A549 treated with AZD9567 at 1 μM for 4 hours (cell line): ENCODE data around the gene CTSS. TPM values are rescaled to one million over a fixed set of nuclear protein-coding genes. Genes with fewer than 3 reads are reported as not detected.

ENCODE experiments used
- total RNA-seq: library from RNA; stranded (reverse); fragments of 200-300 nt; extraction: Qiagen RNA extraction; gene quantifications from 5 replicates; pipeline ENCODE4 v1.2.3, GENCODE V29; 2022; ENCODE audit not compliant: insufficient read depth

Gene CTSS
- 10.5 to 16.4 TPM (median 15.7 TPM) in 5 replicates for total RNA-seq

GRCh38 chr1:150765296-150765976 is at the start of gene CTSS:
Gene CTSS, minus strand, starts transcription at chr1:150765778. Its CDS starts 1,015 bp downstream, at chr1:150764763.

GRCh38 chr1:150808121-150808520 is 42.5 kb upstream of the CTSS start, which contains the start of gene CTSK:
Gene CTSK, minus strand, starts transcription at chr1:150808260. Its CDS starts 1,455 bp downstream, at chr1:150806805.

GRCh38 chr1:150720703-150721102 is 44.9 kb downstream of the CTSS start, which contains the start of gene HORMAD1:
Gene HORMAD1, minus strand, starts transcription at chr1:150720895. Its CDS starts 1,390 bp downstream, at chr1:150719505.

GRCh38 chr1:150696995-150697927 is 68.3 kb downstream of the CTSS start, which contains the start of gene GOLPH3L:
Gene GOLPH3L, minus strand, starts transcription at chr1:150697154. Its CDS starts 2,316 bp downstream, at chr1:150694838.

Other genes with a start within 250 kb of the CTSS start
- gene ADAMTSL4, start 216.4 kb downstream of the CTSS start, total RNA-seq: 2.2 to 5.3 TPM (median 4.8 TPM) in 5 replicates
- 219 to 292 TPM (median 269 TPM) in 5 replicates for gene MCL1, start 186.2 kb downstream of the CTSS start, total RNA-seq
- 129 to 139 TPM (median 135 TPM) in 5 replicates for gene ENSA, start 136.2 kb downstream of the CTSS start, total RNA-seq
- gene GOLPH3L, start 68.6 kb downstream of the CTSS start, total RNA-seq: 12.1 to 20.9 TPM (median 15.5 TPM) in 5 replicates
- gene HORMAD1, start 44.9 kb downstream of the CTSS start, total RNA-seq: 5.3 to 15.3 TPM (median 6.8 TPM) in 5 replicates
- 1.6 to 2.2 TPM (median 1.7 TPM) in 5 replicates for gene CTSK, start 42.5 kb upstream of the CTSS start, total RNA-seq
- 9.5 to 14.0 TPM (median 13.0 TPM) in 5 replicates for gene ARNT, start 110.8 kb upstream of the CTSS start, total RNA-seq
- gene CTXND2, start 121.4 kb upstream of the CTSS start, total RNA-seq: not detected in 5 replicates
- gene SETDB1, start 160.6 kb upstream of the CTSS start, total RNA-seq: 12.7 to 23.5 TPM (median 20.2 TPM) in 5 replicates
- gene CERS2, start 209.1 kb upstream of the CTSS start, total RNA-seq: 226 to 237 TPM (median 232 TPM) in 5 replicates
- gene ANXA9, start 216.5 kb upstream of the CTSS start, total RNA-seq: 0.77 to 1.2 TPM (median 0.81 TPM) in 4 of 5 replicates, not detected in the other
- 2.3 to 3.6 TPM (median 2.9 TPM) in 5 replicates for gene MINDY1, start 241.1 kb upstream of the CTSS start, total RNA-seq
- 11.1 to 15.2 TPM (median 14.6 TPM) in 5 replicates for gene PRUNE1, start 242.7 kb upstream of the CTSS start, total RNA-seq